Endothelial cell (in vitro differentiated cells): ENCODE data around the gene NPVF. TPM values are rescaled to one million over a fixed set of nuclear protein-coding genes. Genes with fewer than 3 reads are reported as not detected.

Experiments used
- DNase-seq: peaks from one replicate; pipeline ENCODE4 v3.0.0; 2021; ENCODE audit warnings: low spot score
- H3K27ac Mint-ChIP-seq: one replicate; pipeline ENCODE4 v1.8.0; 2021; ENCODE audit warnings: mixed read lengths, inconsistent platforms; ENCODE audit not compliant: unreplicated experiment
- H3K27me3 Mint-ChIP-seq: one replicate; pipeline ENCODE4 v1.8.0; 2021; ENCODE audit warnings: mild to moderate bottlenecking, moderate library complexity, mixed read lengths, inconsistent platforms; ENCODE audit not compliant: unreplicated experiment
- H3K36me3 Mint-ChIP-seq: one replicate; pipeline ENCODE4 v1.8.0; 2021; ENCODE audit warnings: mild to moderate bottlenecking, low read depth, mixed read lengths, inconsistent platforms; ENCODE audit not compliant: unreplicated experiment
- H3K4me1 Mint-ChIP-seq: one replicate; pipeline ENCODE4 v1.8.0; 2021; ENCODE audit warnings: mild to moderate bottlenecking, mixed read lengths, inconsistent platforms; ENCODE audit not compliant: unreplicated experiment
- H3K4me3 Mint-ChIP-seq: one replicate; pipeline ENCODE4 v1.8.0; 2021; ENCODE audit warnings: mild to moderate bottlenecking, mixed read lengths, inconsistent platforms; ENCODE audit not compliant: unreplicated experiment
- H3K9me3 Mint-ChIP-seq: one replicate; pipeline ENCODE4 v1.8.0; 2021; ENCODE audit warnings: mixed read lengths, inconsistent platforms; ENCODE audit not compliant: unreplicated experiment
- CTCF ChIP-seq: fragments of 200-600 bp; sonication (generic); IDR thresholded peaks from one replicate; pipeline ENCODE4 v1.5.0; 2021; ENCODE audit warnings: antibody characterized with exemption; ENCODE audit not compliant: unreplicated experiment
- total RNA-seq: library from RNA; stranded (reverse); fragmentation: NEBNext Ultra II Directional; extraction: Animal tissue kit (Norgen Biotek cat#: 25700); gene quantifications from one replicate; pipeline ENCODE4 v1.2.1, GENCODE V29; 2021; ENCODE audit not compliant: unreplicated experiment

Gene NPVF
- total RNA-seq, 1 donor from 2014 or later, result not detected

GRCh38 chr7:25218191-25218590 is 10.1 kb downstream of the NPVF start:
- Mint-ChIP-seq H3K27ac (no peak overlapping the region), H3K9me3 (no peaks in the 10 kb centered on the region), H3K27me3 (peaks cover 1% of the 10 kb centered on the region), H3K4me3 (no peak overlapping the region), H3K36me3 (no peaks in the 10 kb centered on the region), H3K4me1 (no peaks in the 10 kb centered on the region)
- DNase-seq, result no peak
- TF ChIP-seq CTCF, result no peak

- DNase-seq, result no peak
- Mint-ChIP-seq H3K4me3 (no peak overlapping the region), H3K27me3 (peaks cover 5% of the 10 kb centered on the region), H3K27ac (no peak overlapping the region), H3K9me3 (no peaks in the 10 kb centered on the region), H3K36me3 (no peaks in the 10 kb centered on the region), H3K4me1 (no peaks in the 10 kb centered on the region)
- peak; percentile 94 for TF ChIP-seq CTCF
Measured at GRCh38 chr7:25216837-25217236, 11.4 kb downstream of the NPVF start.

DNA sequence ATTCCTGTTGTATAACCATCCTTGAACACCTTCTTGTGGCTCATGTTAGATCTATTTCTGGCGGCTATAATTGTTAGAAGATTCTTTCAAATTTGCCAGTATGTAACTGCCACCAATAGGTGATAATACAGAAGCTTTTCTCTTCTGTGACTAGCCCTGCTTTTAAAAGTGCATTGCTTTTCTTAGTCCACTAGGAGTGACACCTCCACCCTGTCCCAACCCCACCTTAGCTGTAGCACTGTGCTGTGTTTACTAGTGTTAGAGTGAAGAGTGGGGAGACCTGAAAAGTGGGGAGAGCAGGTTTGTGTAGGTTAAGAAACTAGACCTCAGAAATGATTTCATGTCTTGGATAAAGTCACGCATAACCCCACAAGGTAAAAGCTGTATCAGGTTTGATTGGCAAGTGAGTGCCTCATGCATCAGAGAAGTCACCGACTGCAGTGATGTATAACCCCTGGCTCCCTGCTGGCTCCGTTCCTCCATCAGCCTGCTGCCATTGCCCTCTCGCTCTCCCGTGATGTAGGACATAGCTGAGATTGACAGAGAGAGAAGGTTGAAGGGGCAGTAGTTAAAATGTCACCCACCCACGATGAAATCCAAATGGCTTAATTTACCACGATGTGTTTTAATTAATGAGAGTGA is 12.5 kb downstream of the NPVF start:
- H3K27me3 Mint-ChIP-seq, result peaks cover 3% of the 10 kb centered on the region

GRCh38 chr7:25208525-25209221 is 19.6 kb downstream of the NPVF start:
- Mint-ChIP-seq H3K4me1 (no peaks in the 10 kb centered on the region), H3K27me3 (peaks cover 3% of the 10 kb centered on the region), H3K4me3 (no peak overlapping the region), H3K9me3 (no peaks in the 10 kb centered on the region), H3K27ac (no peak overlapping the region), H3K36me3 (no peaks in the 10 kb centered on the region)
- no peak for DNase-seq
- TF ChIP-seq CTCF, result no peak

More for the DNA sequence above, 12.5 kb downstream of the NPVF start:
- DNase-seq, result no peak
- no peak for TF ChIP-seq CTCF
- Mint-ChIP-seq H3K4me3 (no peak overlapping the region), H3K27ac (no peak overlapping the region), H3K9me3 (no peaks in the 10 kb centered on the region), H3K36me3 (no peaks in the 10 kb centered on the region), H3K4me1 (no peaks in the 10 kb centered on the region)

- TF ChIP-seq CTCF, result no peak
- Mint-ChIP-seq H3K9me3 (no peaks in the 10 kb centered on the region), H3K27me3 (peaks cover 3% of the 10 kb centered on the region), H3K27ac (no peak overlapping the region), H3K4me1 (no peaks in the 10 kb centered on the region), H3K4me3 (no peak overlapping the region), H3K36me3 (no peaks in the 10 kb centered on the region)
- DNase-seq, result no peak
Measured at GRCh38 chr7:25207887-25208286, 20.4 kb downstream of the NPVF start.
